ACC112 (cell line): ENCODE results near the gene TMCO6.
"Not testable (repeated sequence)": the region's sequence is repeated elsewhere in the genome, so short reads cannot be mapped to it uniquely, and the experiment has no call there.

Experiments used
- H2AFZ ChIP-seq: fragments of 200-600 bp; sonication (generic); one replicate; pipeline ENCODE4 v1.6.0; 2017; ENCODE audit warnings: antibody characterized with exemption, low read length; ENCODE audit not compliant: unreplicated experiment
- H3K27ac ChIP-seq: fragments of 200-600 bp; sonication (generic); 2 replicates; pipeline ENCODE4 v1.5.1; 2014; ENCODE audit warnings: low read depth, mild to moderate bottlenecking, antibody characterized with exemption, low read length, moderate library complexity
- H3K27me3 ChIP-seq: fragments of 200-600 bp; sonication (generic); 2 replicates; pipeline ENCODE4 v1.6.1; 2014; ENCODE audit warnings: mild to moderate bottlenecking, antibody characterized with exemption, low read length, moderate library complexity, mixed read lengths; ENCODE audit not compliant: insufficient read depth
- H3K36me3 ChIP-seq: fragments of 200-600 bp; sonication (generic); 2 replicates; pipeline ENCODE4 v1.6.1; 2016; ENCODE audit warnings: mild to moderate bottlenecking, antibody characterized with exemption, low read length, moderate library complexity, mixed read lengths; ENCODE audit not compliant: insufficient read depth
- H3K4me1 ChIP-seq: fragments of 200-600 bp; sonication (generic); one replicate; pipeline ENCODE4 v1.6.1; 2016; ENCODE audit warnings: low read length, mixed read lengths; ENCODE audit not compliant: insufficient read depth, unreplicated experiment, control insufficient read depth
- H3K4me3 ChIP-seq: fragments of 200-600 bp; sonication (generic); 2 replicates; pipeline ENCODE4 v1.5.1; 2014; ENCODE audit warnings: mild to moderate bottlenecking, low read depth, low read length
- H3K79me2 ChIP-seq: fragments of 200-600 bp; sonication (generic); one replicate; pipeline ENCODE4 v1.6.0; 2016; ENCODE audit warnings: low read length; ENCODE audit not compliant: control insufficient read depth, unreplicated experiment, insufficient read depth

Gene TMCO6

DNA sequence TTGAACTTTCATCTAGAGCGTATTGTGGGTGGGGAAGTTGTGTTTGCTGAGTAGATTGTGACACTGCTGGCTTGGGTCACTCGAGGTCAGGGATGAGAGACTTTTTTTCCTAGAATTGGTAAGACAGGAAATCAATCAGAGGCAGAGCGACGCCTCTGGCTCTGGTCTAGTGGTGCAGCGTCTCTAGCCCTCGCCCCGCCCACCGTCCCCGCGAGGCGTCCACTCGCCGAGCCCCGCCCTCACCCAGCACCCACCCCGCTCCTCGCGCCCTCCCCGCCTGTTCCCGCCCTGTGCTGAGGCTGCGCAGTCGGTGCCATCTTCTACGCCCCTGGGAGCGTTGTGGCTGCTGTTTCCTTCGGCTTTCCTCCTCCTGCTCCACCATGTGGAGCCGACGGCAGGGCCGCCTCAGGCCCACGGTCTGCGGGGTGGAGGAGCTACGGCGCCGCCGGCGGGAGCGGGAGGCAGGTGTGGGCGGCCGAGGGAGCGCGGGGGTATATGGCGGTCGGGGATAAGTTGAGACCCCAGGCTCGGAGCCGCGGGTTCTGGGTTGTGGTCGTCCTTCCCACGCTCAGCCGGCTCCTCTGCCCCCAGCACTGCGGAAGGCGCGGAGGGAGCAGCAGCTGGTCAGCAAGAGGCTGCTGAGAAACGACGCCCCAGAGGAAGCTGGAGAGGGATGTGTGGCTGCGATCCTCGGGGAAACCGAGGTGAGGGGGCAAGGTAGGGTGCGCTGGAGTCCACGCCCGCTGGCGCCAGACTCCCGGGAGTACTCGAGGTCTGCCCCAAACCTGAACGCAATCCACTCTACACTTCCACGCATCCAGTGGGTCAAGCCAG is at the start of gene TMCO6:
Gene TMCO6 (plus strand): TSS at position 304 of the 834 bp plus-strand sequence. CDS start 77 bp downstream, at position 381.
- Histone ChIP-seq H3K79me2 (peaks cover 12% of the 10 kb centered on the region), H3K36me3 (no peaks in the 10 kb centered on the region), H3K4me3 (peak within 1 kb of the TSS; percentile 88), H3K27ac (peak within 1 kb of the TSS; percentile 82), H3K27me3 (no peaks in the 10 kb centered on the region), H3K4me1 (peaks cover 6% of the 10 kb centered on the region), H2AFZ (peak within 1 kb of the TSS; percentile 92)

DNA sequence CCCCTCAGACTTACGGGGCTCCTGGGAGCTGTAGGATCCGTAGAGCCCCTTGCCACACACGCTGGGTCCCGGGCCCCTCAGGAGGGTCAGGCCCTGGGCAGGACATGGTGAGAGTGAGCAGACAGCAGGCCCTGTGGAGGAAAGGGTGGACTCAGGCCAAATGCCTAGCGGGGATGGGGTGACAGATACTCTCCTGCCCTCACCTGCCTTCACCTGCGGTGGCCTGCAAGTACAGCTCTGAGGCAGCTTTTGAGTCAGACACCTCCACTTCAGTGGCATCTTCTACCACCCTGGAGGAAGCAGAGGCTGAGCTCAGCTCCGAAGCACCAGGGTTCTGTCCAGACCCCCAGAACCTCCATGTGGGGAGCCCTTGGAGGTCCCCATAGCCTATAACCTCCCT is 48.4 kb upstream of the TMCO6 start:
- Histone ChIP-seq H3K4me1 (peaks cover 29% of the 10 kb centered on the region), H3K4me3 (no peak overlapping the region), H3K27ac (no peak overlapping the region), H3K79me2 (no peaks in the 10 kb centered on the region), H3K36me3 (no peaks in the 10 kb centered on the region), H3K27me3 (no peaks in the 10 kb centered on the region), H2AFZ (no peak overlapping the region)

DNA sequence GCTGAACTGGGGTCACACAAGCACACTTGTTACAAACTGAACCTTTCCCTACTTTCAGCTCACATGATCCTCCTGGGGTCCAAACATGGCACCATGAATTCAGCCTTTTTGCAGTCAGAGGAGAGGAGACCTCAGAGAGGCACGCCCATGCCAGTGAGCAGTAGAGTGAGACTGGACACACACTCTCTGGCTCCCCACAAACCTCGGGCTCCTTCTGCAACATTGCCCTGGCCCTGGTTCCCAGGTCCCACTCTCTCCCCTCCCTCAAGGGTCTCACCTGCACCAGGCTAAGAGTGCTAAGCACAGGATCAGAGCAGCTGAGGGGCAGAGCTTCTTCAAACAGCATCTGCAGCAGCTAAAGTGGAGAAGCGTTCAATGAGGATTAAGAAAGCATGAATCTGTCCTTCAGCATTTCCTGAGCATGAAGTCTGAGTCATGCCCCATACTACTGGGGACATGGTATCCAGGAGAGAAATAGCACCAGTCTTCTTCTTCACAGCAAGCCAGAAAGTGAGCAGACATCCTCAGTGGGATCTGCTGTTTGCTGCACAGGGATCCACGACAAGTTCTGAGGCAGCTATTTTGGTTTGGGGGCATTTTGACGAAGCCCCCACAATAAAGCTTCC is 47.4 kb upstream of the TMCO6 start:
- Histone ChIP-seq H3K4me1 (peaks cover 31% of the 10 kb centered on the region), H3K36me3 (no peaks in the 10 kb centered on the region), H3K27me3 (no peaks in the 10 kb centered on the region), H3K4me3 (no peak overlapping the region), H3K27ac (no peak overlapping the region), H2AFZ (no peak overlapping the region), H3K79me2 (no peaks in the 10 kb centered on the region)

DNA sequence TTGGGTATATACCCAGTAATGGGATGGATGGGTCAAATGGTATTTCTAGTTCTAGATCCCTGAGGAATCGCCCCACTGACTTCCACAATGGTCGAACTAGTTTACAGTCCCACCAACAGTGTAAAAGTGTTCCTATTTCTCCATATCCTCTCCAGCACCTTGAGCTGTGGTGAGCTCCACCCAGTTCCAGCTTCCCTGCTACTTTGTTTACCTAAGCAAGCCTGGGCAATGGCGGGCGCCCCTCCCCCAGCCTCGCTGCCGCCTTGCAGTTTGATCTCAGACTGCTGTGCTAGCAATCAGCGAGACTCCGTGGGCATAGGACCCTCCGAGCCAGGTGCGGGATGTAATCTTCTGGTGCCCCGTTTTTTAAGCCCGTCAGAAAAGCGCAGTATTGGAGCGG is 46.2 kb upstream of the TMCO6 start:
- H3K36me3 ChIP-seq, H3K4me3 ChIP-seq, H3K27me3 ChIP-seq, H2AFZ ChIP-seq, H3K79me2 ChIP-seq, H3K27ac ChIP-seq: not testable (repeated sequence)
- H3K4me1 ChIP-seq, result peaks cover 31% of the 10 kb centered on the region

DNA sequence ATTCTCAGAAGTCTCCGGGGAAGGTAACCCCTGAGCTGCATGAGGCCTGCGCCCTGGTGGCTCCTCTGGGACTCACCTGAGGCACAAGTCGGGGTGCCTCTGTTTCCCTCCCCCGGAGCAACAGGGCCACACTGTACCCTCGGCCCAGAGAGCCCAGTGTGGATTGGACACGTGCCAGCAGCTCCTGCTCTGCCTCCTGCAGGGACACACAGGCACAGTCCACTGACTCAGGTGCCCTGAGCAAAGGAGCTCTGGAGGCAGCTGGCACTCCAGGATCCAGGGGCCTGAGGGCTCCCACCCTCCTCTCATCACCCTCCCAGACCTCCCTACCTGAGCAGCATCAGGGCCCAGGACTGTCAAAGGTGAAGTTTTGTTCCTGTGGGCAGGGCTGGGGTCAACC is 45.1 kb upstream of the TMCO6 start:
- Histone ChIP-seq H3K27me3 (no peaks in the 10 kb centered on the region), H2AFZ (no peak overlapping the region), H3K36me3 (no peaks in the 10 kb centered on the region), H3K4me1 (peaks cover 24% of the 10 kb centered on the region), H3K79me2 (no peaks in the 10 kb centered on the region), H3K27ac (no peak overlapping the region), H3K4me3 (no peak overlapping the region)

DNA sequence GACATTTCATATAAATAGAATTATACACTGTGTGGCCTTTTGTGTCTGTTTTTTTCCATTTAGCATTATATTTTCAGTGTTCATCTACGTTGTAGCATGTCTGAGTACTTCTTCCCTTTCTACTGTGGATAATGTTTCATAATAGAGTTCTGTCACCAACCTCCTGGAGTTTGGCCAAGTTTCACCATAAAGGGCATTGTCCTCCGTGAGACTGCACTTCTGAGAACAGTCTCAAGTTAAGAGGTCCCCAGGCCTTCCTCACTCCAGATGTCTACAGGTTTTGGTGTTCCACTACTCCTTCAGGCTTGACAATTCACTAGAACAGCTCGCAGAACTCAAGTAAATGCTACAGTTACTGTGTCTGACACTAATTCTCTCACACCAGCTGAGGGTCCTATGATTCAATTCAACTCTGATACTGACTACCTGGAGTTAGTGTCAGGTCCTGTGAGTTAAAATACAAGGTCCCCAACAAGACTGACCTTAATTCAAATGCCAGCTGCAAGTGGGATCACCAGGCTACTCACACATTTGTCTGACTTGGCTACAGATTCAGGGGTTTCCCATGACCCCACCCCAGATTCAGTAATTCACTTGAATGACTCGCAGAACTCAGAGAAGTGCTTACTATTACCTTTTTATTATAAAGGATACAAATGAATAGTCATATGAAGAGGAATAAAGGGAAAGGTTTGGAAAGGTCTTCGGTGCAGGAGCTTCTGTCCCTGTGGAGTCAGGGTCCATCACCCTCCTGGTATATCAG is 43.5 kb upstream of the TMCO6 start:
- Histone ChIP-seq H3K79me2 (no peaks in the 10 kb centered on the region), H3K36me3 (no peaks in the 10 kb centered on the region), H3K27me3 (no peaks in the 10 kb centered on the region), H3K27ac (no peak overlapping the region), H3K4me1 (peaks cover 15% of the 10 kb centered on the region), H3K4me3 (no peak overlapping the region), H2AFZ (no peak overlapping the region)

DNA sequence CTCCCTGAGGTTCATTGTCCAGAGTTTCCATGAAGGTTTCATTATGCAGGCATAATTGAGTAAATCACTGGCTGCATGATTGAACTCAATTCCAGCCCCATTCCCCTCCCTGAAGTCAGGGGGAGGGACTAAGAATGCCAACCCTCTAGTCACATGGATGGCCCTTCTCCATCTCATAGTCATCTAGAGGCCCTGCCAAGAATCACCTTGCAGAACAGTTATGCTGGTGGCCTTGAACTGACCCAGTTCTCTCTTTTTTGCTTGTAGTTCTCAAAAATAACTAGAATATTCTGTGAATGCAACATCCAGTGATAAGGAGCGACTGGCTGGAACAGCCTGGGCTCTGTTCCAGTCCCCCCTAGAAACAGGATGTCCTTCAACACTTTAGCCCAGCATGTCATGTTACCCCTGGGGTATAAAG is 42.9 kb upstream of the TMCO6 start:
- H3K27ac ChIP-seq, result no peak overlapping the region
- no peak overlapping the region for H2AFZ ChIP-seq
- no peaks in the 10 kb centered on the region for H3K36me3 ChIP-seq
- H3K27me3 ChIP-seq, result no peaks in the 10 kb centered on the region
- no peak overlapping the region for H3K4me3 ChIP-seq
- H3K79me2 ChIP-seq, result no peaks in the 10 kb centered on the region
- H3K4me1 ChIP-seq, result peaks cover 15% of the 10 kb centered on the region

DNA sequence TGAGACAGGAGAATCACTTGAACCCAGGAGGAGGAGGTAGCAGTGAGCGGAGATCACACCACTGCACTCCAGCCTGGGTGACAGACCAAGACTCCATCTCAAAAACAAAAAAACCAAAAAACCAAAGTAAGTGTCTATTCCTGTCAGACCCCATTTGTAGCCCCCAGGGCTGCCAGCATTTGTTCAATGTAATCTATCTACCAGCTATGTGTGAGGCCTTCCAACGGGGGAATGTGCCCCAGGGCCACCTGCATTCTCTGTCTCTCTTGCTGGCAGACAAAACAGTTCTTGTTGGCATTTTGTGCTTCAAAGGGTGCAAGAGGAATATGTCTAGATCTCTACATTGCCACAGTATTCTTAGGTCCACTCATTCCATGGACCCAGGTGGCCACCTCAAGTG is 40.4 kb upstream of the TMCO6 start:
- Histone ChIP-seq H2AFZ (no peak overlapping the region), H3K36me3 (no peaks in the 10 kb centered on the region), H3K4me3 (no peak overlapping the region), H3K4me1 (peaks cover 18% of the 10 kb centered on the region), H3K79me2 (no peaks in the 10 kb centered on the region), H3K27ac (no peak overlapping the region), H3K27me3 (no peaks in the 10 kb centered on the region)

DNA sequence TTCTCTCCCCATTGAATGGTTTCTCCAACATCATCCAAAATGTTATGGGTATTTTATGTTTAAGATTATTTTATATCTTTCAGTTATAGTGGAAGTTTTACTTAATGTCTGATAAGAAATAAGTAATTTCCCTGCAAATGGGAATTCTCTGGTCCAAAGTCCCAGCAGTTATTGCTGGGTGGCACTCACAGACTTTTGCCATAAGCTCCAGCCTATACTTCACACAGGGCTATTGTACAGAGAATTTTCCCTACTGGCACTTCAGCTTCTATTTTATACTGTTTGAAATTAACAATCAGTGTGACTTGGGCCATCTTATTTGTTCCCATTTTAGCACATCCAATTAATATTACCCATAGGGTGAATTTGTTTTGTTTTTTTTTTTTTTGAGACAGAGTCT is 39.2 kb upstream of the TMCO6 start:
- Histone ChIP-seq H3K4me1 (peaks cover 18% of the 10 kb centered on the region), H3K36me3 (no peaks in the 10 kb centered on the region), H2AFZ (no peak overlapping the region), H3K79me2 (no peaks in the 10 kb centered on the region), H3K4me3 (no peak overlapping the region), H3K27me3 (no peaks in the 10 kb centered on the region), H3K27ac (no peak overlapping the region)

DNA sequence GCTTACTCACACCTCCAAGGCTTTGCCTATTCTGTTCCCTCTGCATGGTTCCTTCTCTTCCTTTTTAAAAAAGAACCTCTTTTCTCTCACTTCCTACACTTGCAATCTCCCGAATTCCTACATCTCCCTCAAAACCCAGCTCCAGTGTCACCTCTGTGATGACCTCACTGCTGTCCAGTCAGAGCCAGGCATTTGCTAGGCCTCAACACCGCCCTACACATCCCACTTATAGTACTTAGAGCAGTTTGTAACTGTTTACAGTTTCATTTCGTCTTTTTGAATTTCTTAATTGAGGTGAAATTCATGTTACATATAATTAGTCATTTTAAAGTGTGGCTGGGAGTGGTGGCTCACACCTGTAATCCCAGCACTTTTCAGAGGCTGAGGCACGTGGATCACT is 37.1 kb upstream of the TMCO6 start:
- H3K79me2 ChIP-seq, result no peaks in the 10 kb centered on the region
- H2AFZ ChIP-seq, result no peak overlapping the region
- H3K4me1 ChIP-seq, result peaks cover 12% of the 10 kb centered on the region
- no peak overlapping the region for H3K4me3 ChIP-seq
- no peaks in the 10 kb centered on the region for H3K36me3 ChIP-seq
- H3K27ac ChIP-seq, result no peak overlapping the region
- no peaks in the 10 kb centered on the region for H3K27me3 ChIP-seq

DNA sequence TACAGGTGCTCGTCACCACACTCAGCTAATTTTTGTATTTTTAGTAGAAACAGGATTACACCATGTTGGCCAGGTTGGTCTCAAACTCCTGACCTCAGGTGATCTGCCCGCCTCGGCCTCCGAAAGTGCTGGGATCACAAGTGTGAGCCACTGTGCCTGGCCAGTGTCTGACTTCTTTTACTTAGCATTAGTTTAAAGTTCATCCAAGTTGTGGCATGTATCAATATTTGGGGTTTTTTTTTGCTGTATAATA is 35.9 kb upstream of the TMCO6 start:
- not testable (repeated sequence) for H3K36me3 ChIP-seq, H3K4me3 ChIP-seq, H3K79me2 ChIP-seq, H3K27me3 ChIP-seq, H3K27ac ChIP-seq, H2AFZ ChIP-seq
- H3K4me1 ChIP-seq, result peaks cover 13% of the 10 kb centered on the region
